Measurements from ENCODE around the gene TMEM52. TPM values are rescaled to one million over a fixed set of nuclear protein-coding genes. Genes with fewer than 3 reads are reported as not detected.

The TMEM52 gene
- total RNA-seq, 1 experiment from 2014 or later = 9.6 TPM

DNA sequence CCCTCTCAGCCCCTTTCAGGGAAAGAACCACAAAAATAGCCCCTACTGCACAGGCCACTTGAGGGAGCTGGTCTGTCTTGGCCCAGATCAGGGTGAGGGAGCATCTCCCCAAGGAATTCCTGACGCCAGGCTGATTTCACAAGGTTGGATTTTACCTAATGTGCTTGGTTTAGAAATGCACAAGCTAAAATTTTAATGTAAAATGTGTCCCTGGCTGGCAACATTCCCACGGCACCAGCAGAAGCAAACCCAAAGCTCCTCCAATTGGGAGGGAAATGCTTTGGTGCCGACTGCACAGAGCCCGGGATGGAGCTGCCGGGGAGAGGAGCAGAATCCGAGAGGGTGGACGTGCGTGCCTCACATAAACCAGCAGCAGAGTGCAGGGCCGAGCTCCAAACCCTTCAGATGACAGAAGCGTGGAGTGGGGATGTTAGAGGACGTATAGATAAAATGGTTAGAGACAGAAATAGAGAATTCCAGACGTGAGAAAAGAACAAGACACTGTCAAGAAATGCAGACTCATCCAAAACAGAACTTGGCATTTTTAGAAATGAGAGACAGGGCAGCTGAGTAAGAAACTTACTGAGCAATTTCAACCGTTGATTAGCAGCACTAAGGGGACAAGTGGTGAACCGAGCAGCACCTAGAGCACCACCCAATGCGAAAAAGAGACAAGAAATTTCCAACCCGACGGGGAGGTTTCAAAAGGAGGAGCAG is 41.6 kb upstream of the TMEM52 start:
- no peak for DNase-seq
- H3K9me3 Mint-ChIP-seq = no peaks in the 10 kb centered on the region; a peak in 1 of 5 replicates
- H3K27me3 Mint-ChIP-seq (ENCODE audit: low read depth) = peaks cover 4% of the 10 kb centered on the region
- no peak overlapping the region for H2BK15ac ChIP-seq (ENCODE audit: low read depth, low read length)
- H2BK12ac ChIP-seq (ENCODE audit: insufficient read length, low read depth, low read length) = no peak overlapping the region
- H2AFZ ChIP-seq (ENCODE audit: low read length) = no peak overlapping the region
- H3K9me3 ChIP-seq (ENCODE audit: control insufficient read depth, low read depth, low read length) = no peaks in the 10 kb centered on the region
- H2BK5ac ChIP-seq (ENCODE audit: insufficient read length, low read length) = no peak overlapping the region
- no peaks in the 10 kb centered on the region for H3K79me2 ChIP-seq (ENCODE audit: insufficient read depth, low read length)
- no peak overlapping the region for H4K91ac ChIP-seq (ENCODE audit: insufficient read length, low read depth, low read length)
- H3K27ac ChIP-seq (ENCODE audit: insufficient read length, low read depth, low read length) = no peak overlapping the region
- H4K5ac ChIP-seq (ENCODE audit: insufficient read length, low read depth, low read length) = no peak overlapping the region
- H3K27ac Mint-ChIP-seq = no peak overlapping the region
- no peaks in the 10 kb centered on the region for H3K27me3 ChIP-seq (ENCODE audit: insufficient read depth, low read length)
- H3K23me2 ChIP-seq (ENCODE audit: insufficient read length, low read depth, low read length, poor library complexity, severe bottlenecking) = no peaks in the 10 kb centered on the region
- H3T11ph ChIP-seq (ENCODE audit: low read length) = no peak overlapping the region
- H3K4me3 Mint-ChIP-seq = 0 out of 5 replicates have a peak overlapping the region, but pooled peaks of 1 of the 2 experiments have one; percentile 14
- no peak overlapping the region for H3K4me2 ChIP-seq (ENCODE audit: insufficient read depth, insufficient read length, low read length)
- no peak overlapping the region for H3K4ac ChIP-seq (ENCODE audit: low read depth, low read length)
- no peak overlapping the region for H3K9ac ChIP-seq (ENCODE audit: extremely low read depth, insufficient read length, low read length)
- H3K4me1 ChIP-seq (ENCODE audit: insufficient read depth, low read length) = no peaks in the 10 kb centered on the region; the same call in 1 of the 2 replicates
- no peak overlapping the region for H4K8ac ChIP-seq (replicated peaks; ENCODE audit: insufficient read length, low read depth, low read length)
- H2BK20ac ChIP-seq (ENCODE audit: low read depth, low read length, poor library complexity, severe bottlenecking) = no peak overlapping the region
- no peaks in the 10 kb centered on the region for H3K36me3 Mint-ChIP-seq (ENCODE audit: insufficient read depth in 1 of 3, low read depth in 3 of 3)
- TF ChIP-seq, protein P1, sequence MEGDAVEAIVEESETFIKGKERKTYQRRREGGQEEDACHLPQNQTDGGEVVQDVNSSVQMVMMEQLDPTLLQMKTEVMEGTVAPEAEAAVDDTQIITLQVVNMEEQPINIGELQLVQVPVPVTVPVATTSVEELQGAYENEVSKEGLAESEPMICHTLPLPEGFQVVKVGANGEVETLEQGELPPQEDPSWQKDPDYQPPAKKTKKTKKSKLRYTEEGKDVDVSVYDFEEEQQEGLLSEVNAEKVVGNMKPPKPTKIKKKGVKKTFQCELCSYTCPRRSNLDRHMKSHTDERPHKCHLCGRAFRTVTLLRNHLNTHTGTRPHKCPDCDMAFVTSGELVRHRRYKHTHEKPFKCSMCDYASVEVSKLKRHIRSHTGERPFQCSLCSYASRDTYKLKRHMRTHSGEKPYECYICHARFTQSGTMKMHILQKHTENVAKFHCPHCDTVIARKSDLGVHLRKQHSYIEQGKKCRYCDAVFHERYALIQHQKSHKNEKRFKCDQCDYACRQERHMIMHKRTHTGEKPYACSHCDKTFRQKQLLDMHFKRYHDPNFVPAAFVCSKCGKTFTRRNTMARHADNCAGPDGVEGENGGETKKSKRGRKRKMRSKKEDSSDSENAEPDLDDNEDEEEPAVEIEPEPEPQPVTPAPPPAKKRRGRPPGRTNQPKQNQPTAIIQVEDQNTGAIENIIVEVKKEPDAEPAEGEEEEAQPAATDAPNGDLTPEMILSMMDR (conservative IDR thresholded peaks at IDR 0.05) = no peak
- H3K79me1 ChIP-seq (ENCODE audit: insufficient read depth, low read depth, low read length, poor library complexity, severe bottlenecking) = no peaks in the 10 kb centered on the region
- no peak overlapping the region for H3K56ac ChIP-seq (ENCODE audit: insufficient read length, low read depth, low read length)
- H3K4me1 Mint-ChIP-seq = peaks cover 24 to 28% of the 10 kb centered on the region in 2 experiments
- WGBS (ENCODE audit: extremely low coverage, insufficient read length, low lambda C conversion rate) = no CpG with 5 or more reads among the region's 17 CpGs
- H2BK120ac ChIP-seq (ENCODE audit: low read depth, low read length, poor library complexity, severe bottlenecking) = no peak overlapping the region
- H2AK5ac ChIP-seq (ENCODE audit: insufficient read length, low read length) = no peak overlapping the region
- H3K14ac ChIP-seq (ENCODE audit: insufficient read depth, low read length) = no peak overlapping the region
- no peak overlapping the region for H3K18ac ChIP-seq (ENCODE audit: insufficient read length, low read depth, low read length)
- H3K23ac ChIP-seq (ENCODE audit: insufficient read length, low read depth, low read length) = no peak overlapping the region
- no peaks in the 10 kb centered on the region for H4K20me1 ChIP-seq (ENCODE audit: control insufficient read depth, insufficient read depth, insufficient read length)

All from H9 (cell line).